Measurements from ENCODE around the gene APH1B. TPM values are rescaled to one million over a fixed set of nuclear protein-coding genes. Genes with fewer than 3 reads are reported as not detected.

The APH1B gene
- total and polyA plus RNA-seq, 9 of the 15 experiments (the other 6 are each of a cell fraction or from before 2014, with no cell fraction given) = 5.1 to 9.7 (median 7.0) TPM

DNA sequence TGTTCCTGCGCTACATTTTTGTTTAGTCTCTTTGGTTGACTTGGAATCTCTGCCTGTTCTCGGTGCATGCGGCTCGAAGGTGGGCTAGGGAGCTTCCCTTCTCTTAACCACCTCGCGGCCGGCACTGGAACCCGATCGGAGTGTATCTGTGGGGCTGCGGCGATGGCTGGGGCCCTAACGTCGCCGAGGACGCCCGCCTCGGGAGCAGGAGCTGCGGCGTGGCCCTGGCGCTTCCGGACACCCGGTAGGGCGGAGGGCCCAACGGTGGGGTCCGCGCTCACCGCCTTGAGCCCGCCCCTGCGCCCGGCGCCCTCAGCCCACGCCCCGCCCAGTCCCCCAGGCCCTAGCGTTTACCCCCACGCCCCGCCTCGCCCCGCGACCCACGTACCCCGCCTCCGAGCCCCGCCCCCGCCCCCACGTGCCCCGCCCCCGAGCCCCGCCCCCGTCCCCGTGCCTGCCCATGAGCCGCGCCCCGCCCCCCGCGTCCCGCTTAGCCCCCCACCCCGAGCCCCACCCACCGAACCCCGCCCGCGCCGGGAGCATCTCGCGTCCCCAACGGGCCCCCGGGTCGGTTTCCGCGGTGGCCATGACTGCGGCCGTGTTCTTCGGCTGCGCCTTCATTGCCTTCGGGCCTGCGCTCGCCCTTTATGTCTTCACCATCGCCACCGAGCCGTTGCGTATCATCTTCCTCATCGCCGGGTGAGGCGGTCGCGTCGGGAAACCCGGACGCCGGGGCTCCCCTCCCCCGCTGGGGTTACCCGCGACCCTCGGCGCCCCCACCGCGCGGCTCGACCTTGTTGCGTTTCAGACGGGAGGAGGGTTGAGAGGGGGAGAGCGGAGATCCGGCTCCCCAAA, at the start of gene APH1B (continued):
- TF ChIP-seq, protein P1, sequence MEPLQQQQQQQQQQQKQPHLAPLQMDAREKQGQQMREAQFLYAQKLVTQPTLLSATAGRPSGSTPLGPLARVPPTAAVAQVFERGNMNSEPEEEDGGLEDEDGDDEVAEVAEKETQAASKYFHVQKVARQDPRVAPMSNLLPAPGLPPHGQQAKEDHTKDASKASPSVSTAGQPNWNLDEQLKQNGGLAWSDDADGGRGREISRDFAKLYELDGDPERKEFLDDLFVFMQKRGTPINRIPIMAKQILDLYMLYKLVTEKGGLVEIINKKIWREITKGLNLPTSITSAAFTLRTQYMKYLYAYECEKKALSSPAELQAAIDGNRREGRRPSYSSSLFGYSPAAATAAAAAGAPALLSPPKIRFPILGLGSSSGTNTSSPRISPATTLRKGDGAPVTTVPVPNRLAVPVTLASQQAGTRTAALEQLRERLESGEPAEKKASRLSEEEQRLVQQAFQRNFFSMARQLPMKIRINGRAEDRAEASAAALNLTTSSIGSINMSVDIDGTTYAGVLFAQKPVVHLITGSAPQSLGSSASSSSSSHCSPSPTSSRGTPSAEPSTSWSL (CRISPR knock-in tag; IDR thresholded peaks at IDR 0.05; ENCODE audit: borderline replicate concordance) = no peak
- TF ChIP-seq MAZ (CRISPR knock-in tag; conservative IDR thresholded peaks at IDR 0.05 in 1 of 2, IDR thresholded peaks at IDR 0.05 in 1 of 2) (peak in 1 of 2 experiments; percentile 64; a peak in 2 of 4 replicates), KDM2B (CRISPR knock-in tag; IDR thresholded peaks at IDR 0.05) (peak; percentile 66; the same call in 1 of the 2 replicates), MTA3 (IDR thresholded peaks at IDR 0.05; ENCODE audit: borderline replicate concordance) (peak; percentile 23), TBP (optimal IDR thresholded peaks at IDR 0.05; ENCODE audit: low read depth, low read length) (peak; percentile 59), NRF1 (conservative IDR thresholded peaks at IDR 0.05 in 1 of 2, IDR thresholded peaks at IDR 0.05 in 1 of 2) (peak in 1 of 2 experiments; percentile 28; a peak in 2 of 4 replicates), GATAD2A (IDR thresholded peaks at IDR 0.05) (peak; percentile 33; the same call in 1 of the 2 replicates), ZKSCAN8 (CRISPR knock-in tag; IDR thresholded peaks at IDR 0.05) (no peak), FOXK2 (conservative IDR thresholded peaks at IDR 0.05 in 1 of 2, IDR thresholded peaks at IDR 0.05 in 1 of 2; ENCODE audit: low read depth in 2 of 2) (peak in 1 of 2 experiments; percentile 39; a peak in 1 of 4 replicates), HSF4 (CRISPR knock-in tag; IDR thresholded peaks at IDR 0.05; ENCODE audit: borderline replicate concordance) (no peak), ELF1 (tag; IDR thresholded peaks at IDR 0.05) (peak; percentile 74), MTA1 (IDR thresholded peaks at IDR 0.05; ENCODE audit: borderline replicate concordance) (peak; percentile 52; the same call in 1 of the 2 replicates), KLF1 (tag; IDR thresholded peaks at IDR 0.05) (0 out of 2 replicates have a peak, but pooled peaks have one; percentile 24), GABPA (tag; conservative IDR thresholded peaks at IDR 0.05; ENCODE audit: low read depth) (peak; percentile 34; the same call in 1 of the 2 replicates), ZNF140 (CRISPR knock-in tag; IDR thresholded peaks at IDR 0.05) (no peak), ZFX (CRISPR knock-in tag; IDR thresholded peaks at IDR 0.05) (peak; percentile 86), RB1 (IDR thresholded peaks at IDR 0.05; ENCODE audit: low read depth) (0 out of 2 replicates have a peak, but pooled peaks have one; percentile 69), POLR2AphosphoS5 (IDR thresholded peaks at IDR 0.05; ENCODE audit: control insufficient read depth, insufficient read depth, low read depth, low read length) (peak; percentile 15; the same call in 1 of the 2 replicates), RAD21 (CRISPR knock-in tag; conservative IDR thresholded peaks at IDR 0.05 in 1 of 2, IDR thresholded peaks at IDR 0.05 in 1 of 2) (0 out of 4 replicates have a peak, but pooled peaks of 1 of the 2 experiments have one; percentile 19)
- TF ChIP-seq, protein P2, sequence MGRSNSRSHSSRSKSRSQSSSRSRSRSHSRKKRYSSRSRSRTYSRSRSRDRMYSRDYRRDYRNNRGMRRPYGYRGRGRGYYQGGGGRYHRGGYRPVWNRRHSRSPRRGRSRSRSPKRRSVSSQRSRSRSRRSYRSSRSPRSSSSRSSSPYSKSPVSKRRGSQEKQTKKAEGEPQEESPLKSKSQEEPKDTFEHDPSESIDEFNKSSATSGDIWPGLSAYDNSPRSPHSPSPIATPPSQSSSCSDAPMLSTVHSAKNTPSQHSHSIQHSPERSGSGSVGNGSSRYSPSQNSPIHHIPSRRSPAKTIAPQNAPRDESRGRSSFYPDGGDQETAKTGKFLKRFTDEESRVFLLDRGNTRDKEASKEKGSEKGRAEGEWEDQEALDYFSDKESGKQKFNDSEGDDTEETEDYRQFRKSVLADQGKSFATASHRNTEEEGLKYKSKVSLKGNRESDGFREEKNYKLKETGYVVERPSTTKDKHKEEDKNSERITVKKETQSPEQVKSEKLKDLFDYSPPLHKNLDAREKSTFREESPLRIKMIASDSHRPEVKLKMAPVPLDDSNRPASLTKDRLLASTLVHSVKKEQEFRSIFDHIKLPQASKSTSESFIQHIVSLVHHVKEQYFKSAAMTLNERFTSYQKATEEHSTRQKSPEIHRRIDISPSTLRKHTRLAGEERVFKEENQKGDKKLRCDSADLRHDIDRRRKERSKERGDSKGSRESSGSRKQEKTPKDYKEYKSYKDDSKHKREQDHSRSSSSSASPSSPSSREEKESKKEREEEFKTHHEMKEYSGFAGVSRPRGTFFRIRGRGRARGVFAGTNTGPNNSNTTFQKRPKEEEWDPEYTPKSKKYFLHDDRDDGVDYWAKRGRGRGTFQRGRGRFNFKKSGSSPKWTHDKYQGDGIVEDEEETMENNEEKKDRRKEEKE (IDR thresholded peaks at IDR 0.05; ENCODE audit: borderline replicate concordance in 1 of 2, control insufficient read depth in 1 of 2, low read depth in 2 of 2, low read length in 1 of 2) = 0 out of 4 replicates have a peak, but pooled peaks of 1 of the 2 experiments have one; percentile 27
- TF ChIP-seq, protein P3, sequence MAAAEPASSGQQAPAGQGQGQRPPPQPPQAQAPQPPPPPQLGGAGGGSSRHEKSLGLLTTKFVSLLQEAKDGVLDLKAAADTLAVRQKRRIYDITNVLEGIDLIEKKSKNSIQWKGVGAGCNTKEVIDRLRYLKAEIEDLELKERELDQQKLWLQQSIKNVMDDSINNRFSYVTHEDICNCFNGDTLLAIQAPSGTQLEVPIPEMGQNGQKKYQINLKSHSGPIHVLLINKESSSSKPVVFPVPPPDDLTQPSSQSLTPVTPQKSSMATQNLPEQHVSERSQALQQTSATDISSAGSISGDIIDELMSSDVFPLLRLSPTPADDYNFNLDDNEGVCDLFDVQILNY (CRISPR knock-in tag; IDR thresholded peaks at IDR 0.05) = no peak
